Caco-2 (cell line): ENCODE data around the gene KRTAP12-3. TPM values are rescaled to one million over a fixed set of nuclear protein-coding genes. Genes with fewer than 3 reads are reported as not detected.
"Not testable (repeated sequence)": the region's sequence is repeated elsewhere in the genome, so short reads cannot be mapped to it uniquely, and the experiment has no call there.

Experiments
- BruUV-seq: library from RNA; stranded (reverse); fragments of 400-500 nt; replicated peaks from 2 replicates; lab custom pipeline; 2021; lab: Mats Ljungman, UMichigan
- CTCF ChIA-PET: fragments of 300-600 bp; sonication (Branson Sonifier 250); formaldehyde crosslinking; loops from one replicate; lab custom pipeline; 2022; ENCODE audit warnings: antibody characterized with exemption; lab: Charles Lee
- POLR2A ChIA-PET: fragments of 300-600 bp; sonication (Branson Sonifier 250); formaldehyde crosslinking; loops from one replicate; lab custom pipeline; 2022; ENCODE audit warnings: antibody characterized with exemption; lab: Charles Lee
- DNase-seq, 2 experiments: peaks; one replicate each; pipeline versions ENCODE4 v3.0.0 to v3.0.0-alpha.2; 2020 to 2022
- H3K27me3 ChIP-seq: replicated peaks from 2 replicates; pipeline ENCODE4 v1.6.0; 2011; ENCODE audit warnings: low read length; ENCODE audit not compliant: control insufficient read depth, insufficient read depth
- H3K36me3 ChIP-seq: 2 replicates; pipeline ENCODE4 v1.5.1; 2011; ENCODE audit warnings: low read length; ENCODE audit not compliant: control insufficient read depth, insufficient read depth
- H3K4me1 ChIP-seq: fragments of 250-450 bp; sonication (Bioruptor Pico); 2 replicates; pipeline ENCODE4 v1.5.1; 2020; ENCODE audit warnings: mild to moderate bottlenecking
- H3K4me3 ChIP-seq: 2 replicates; pipeline ENCODE4 v1.5.1; 2011; ENCODE audit warnings: low read depth, mild to moderate bottlenecking, control low read depth, low read length
- H3K9me3 ChIP-seq: fragments of 250-450 bp; sonication (Bioruptor Pico); 2 replicates; pipeline ENCODE4 v1.5.1; 2020; ENCODE audit warnings: mild to moderate bottlenecking, moderate library complexity
- H3K27ac Mint-ChIP-seq: one replicate; pipeline ENCODE4 v1.8.0; 2022; ENCODE audit warnings: mixed read lengths; ENCODE audit not compliant: unreplicated experiment
- H3K27me3 Mint-ChIP-seq: one replicate; pipeline ENCODE4 v1.8.0; 2022; ENCODE audit warnings: mixed read lengths; ENCODE audit not compliant: insufficient read depth, unreplicated experiment
- H3K36me3 Mint-ChIP-seq: one replicate; pipeline ENCODE4 v1.8.0; 2022; ENCODE audit warnings: mild to moderate bottlenecking, mixed read lengths; ENCODE audit not compliant: insufficient read depth, unreplicated experiment
- H3K4me1 Mint-ChIP-seq: one replicate; pipeline ENCODE4 v1.8.0; 2022; ENCODE audit warnings: low read depth, mixed read lengths; ENCODE audit not compliant: unreplicated experiment
- H3K4me3 Mint-ChIP-seq: one replicate; pipeline ENCODE4 v1.8.0; 2022; ENCODE audit warnings: mild to moderate bottlenecking, moderate library complexity, mixed read lengths; ENCODE audit not compliant: unreplicated experiment
- H3K9me3 Mint-ChIP-seq: one replicate; pipeline ENCODE4 v1.8.0; 2022; ENCODE audit warnings: mixed read lengths; ENCODE audit not compliant: unreplicated experiment
- intact Hi-C: fragments of 100-400 bp; cut with micrococcal nuclease; formaldehyde crosslinking; loops from one replicate; pipeline ENCODE4 v1.10.0; 2022; ENCODE audit not compliant: unreplicated experiment
- total RNA-seq: library from RNA; stranded (reverse); gene quantifications from 2 replicates; pipeline ENCODE4 v1.2.3, GENCODE V29; 2022
- TF ChIP-seq, protein P1 (sequence below), 2 experiments: fragments of 200-600 bp in 1 of 2; IDR thresholded peaks; 1 replicate in 1 of 2; 2 replicates in 1 of 2; pipeline versions ENCODE4 v1.5.1 to v1.8.0; 2011 to 2022; ENCODE audit warnings: antibody characterized with exemption in 1 of 2, control low read depth in 1 of 2, inconsistent platforms in 1 of 2, low read depth in 1 of 2, low read length in 1 of 2, mild to moderate bottlenecking in 1 of 2, moderate library complexity in 1 of 2; ENCODE audit not compliant: insufficient read depth in 1 of 2, severe bottlenecking in 1 of 2, unreplicated experiment in 1 of 2

KRTAP12-3 gene
- total RNA-seq, 1 experiment from 2014 or later, result not detected

DNA sequence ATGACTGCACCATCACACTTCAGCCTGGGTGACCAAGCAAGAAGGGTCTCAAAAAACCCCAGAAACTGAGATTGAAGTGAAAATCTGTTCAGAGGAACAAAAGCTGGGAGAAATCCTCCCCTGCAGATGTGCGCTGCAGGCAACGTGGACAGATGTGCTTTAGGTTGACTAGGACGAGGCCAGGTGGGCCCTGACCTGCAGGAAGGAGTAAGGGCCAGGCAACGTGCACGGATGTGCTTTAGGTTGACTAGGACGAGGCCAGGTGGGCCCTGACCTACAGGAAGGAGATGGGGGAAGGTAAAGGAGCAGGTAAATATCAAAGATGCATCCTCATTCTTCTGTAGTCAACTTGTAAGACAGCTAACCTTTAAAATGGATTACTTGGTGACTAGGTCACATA is 26.8 kb downstream of the KRTAP12-3 start:
- intact Hi-C loops, result no loop called here
- CTCF ChIA-PET, result no interaction called here
- DNase-seq, result no peak
- no peaks in the 10 kb centered on the region for H3K4me1 ChIP-seq
- TF ChIP-seq, protein P1, sequence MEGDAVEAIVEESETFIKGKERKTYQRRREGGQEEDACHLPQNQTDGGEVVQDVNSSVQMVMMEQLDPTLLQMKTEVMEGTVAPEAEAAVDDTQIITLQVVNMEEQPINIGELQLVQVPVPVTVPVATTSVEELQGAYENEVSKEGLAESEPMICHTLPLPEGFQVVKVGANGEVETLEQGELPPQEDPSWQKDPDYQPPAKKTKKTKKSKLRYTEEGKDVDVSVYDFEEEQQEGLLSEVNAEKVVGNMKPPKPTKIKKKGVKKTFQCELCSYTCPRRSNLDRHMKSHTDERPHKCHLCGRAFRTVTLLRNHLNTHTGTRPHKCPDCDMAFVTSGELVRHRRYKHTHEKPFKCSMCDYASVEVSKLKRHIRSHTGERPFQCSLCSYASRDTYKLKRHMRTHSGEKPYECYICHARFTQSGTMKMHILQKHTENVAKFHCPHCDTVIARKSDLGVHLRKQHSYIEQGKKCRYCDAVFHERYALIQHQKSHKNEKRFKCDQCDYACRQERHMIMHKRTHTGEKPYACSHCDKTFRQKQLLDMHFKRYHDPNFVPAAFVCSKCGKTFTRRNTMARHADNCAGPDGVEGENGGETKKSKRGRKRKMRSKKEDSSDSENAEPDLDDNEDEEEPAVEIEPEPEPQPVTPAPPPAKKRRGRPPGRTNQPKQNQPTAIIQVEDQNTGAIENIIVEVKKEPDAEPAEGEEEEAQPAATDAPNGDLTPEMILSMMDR (IDR thresholded peaks at IDR 0.05; ENCODE audit: insufficient read depth in 1 of 2, low read depth in 1 of 2, low read length in 1 of 2, severe bottlenecking in 1 of 2, unreplicated experiment in 1 of 2), result no peak
- Mint-ChIP-seq H3K27me3 (peaks cover 30% of the 10 kb centered on the region), H3K4me3 (no peak overlapping the region), H3K4me1 (no peaks in the 10 kb centered on the region), H3K9me3 (no peaks in the 10 kb centered on the region), H3K36me3 (no peaks in the 10 kb centered on the region), H3K27ac (no peak overlapping the region)
- no peak overlapping the region for H3K4me3 ChIP-seq
- POLR2A ChIA-PET, result no interaction called here
- no peaks in the 10 kb centered on the region for H3K36me3 ChIP-seq
- H3K27me3 ChIP-seq, result no peaks in the 10 kb centered on the region
- BruUV-seq, result no TSS peak
- no peaks in the 10 kb centered on the region for H3K9me3 ChIP-seq

DNA sequence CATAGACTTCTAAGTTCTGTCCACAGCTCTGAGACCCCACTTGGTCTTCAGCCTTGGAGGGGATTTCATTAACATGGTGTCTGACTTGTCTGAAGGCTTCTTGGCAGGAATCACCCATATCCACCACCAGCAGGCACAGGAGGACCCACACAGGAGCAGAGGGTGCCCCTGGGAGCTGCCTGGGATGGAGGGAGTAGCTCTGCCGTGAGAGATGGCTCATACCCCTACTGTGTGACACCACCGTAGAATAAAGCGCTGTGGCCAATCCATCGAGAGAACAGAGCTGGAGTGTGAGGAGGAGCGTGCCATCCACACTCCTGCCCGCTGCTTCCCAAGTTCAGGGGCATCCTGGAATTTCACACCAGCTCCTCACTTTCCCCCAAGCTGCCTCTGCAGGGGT is 27.3 kb downstream of the KRTAP12-3 start:
- H3K36me3 Mint-ChIP-seq, POLR2A ChIA-PET, intact Hi-C loops, H3K27me3 ChIP-seq, H3K4me1 Mint-ChIP-seq, CTCF ChIA-PET, H3K36me3 ChIP-seq, H3K4me1 ChIP-seq, DNase-seq, H3K4me3 Mint-ChIP-seq, H3K27ac Mint-ChIP-seq, H3K9me3 Mint-ChIP-seq, H3K4me3 ChIP-seq, H3K9me3 ChIP-seq, BruUV-seq: not testable (repeated sequence)
- H3K27me3 Mint-ChIP-seq, result peaks cover 29% of the 10 kb centered on the region

DNA sequence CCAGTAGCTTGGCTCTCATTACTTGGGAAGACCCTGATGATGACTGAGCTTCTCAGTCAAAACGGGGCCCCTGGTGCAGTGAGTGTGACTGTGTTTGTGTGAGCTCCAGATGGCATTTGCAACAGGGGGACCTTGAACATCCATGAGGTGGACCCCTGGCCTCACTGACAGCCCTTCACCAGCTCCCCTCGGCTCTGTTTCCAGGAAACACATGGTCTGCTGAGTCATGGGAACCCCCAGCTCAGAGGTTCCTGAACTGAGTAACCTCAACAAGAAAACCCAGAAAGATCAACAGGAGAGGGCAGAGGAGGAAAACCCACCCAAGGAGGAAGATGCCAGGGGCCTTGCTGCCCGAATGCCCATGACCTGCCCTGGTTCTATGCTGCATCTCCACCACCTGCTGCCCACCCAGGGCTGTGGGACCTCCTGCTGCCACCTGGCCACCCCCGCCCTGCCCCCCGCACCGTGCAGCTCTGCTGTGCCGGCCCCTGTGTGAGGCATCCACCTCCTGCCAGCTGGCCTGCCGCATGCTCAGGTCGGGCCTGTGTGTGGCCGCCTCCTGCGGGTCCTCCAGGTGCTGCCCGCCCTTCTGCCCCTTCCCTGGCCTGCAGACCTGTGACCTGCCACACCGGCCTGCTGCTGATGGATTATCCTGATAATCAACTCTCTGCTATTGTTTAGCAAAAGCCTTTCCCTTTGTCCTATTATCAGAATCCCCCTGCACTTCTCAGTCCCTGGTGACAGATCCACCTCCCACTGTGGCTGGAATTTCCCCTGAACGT is 28.5 kb downstream of the KRTAP12-3 start:
- TF ChIP-seq, protein P1 (IDR thresholded peaks at IDR 0.05; ENCODE audit: insufficient read depth in 1 of 2, low read depth in 1 of 2, low read length in 1 of 2, severe bottlenecking in 1 of 2, unreplicated experiment in 1 of 2), result no peak
- no peak overlapping the region for H3K4me3 ChIP-seq
- no peaks in the 10 kb centered on the region for H3K4me1 ChIP-seq
- intact Hi-C loops, result no loop called here
- ChIA-PET POLR2A (no interaction called here), CTCF (interaction anchor here (1.3 kb wide), 1 partner anchor 15 kb away, joined by 3 read pairs; no protein-coding TSS in a partner anchor)
- Mint-ChIP-seq H3K27me3 (peaks cover 24% of the 10 kb centered on the region), H3K36me3 (no peaks in the 10 kb centered on the region), H3K9me3 (no peaks in the 10 kb centered on the region), H3K27ac (peak overlapping the region; percentile 48), H3K4me1 (no peaks in the 10 kb centered on the region), H3K4me3 (no peak overlapping the region)
- BruUV-seq, result no TSS peak
- no peaks in the 10 kb centered on the region for H3K27me3 ChIP-seq
- DNase-seq, result peak in 1 of 2 experiments; percentile 15
- H3K36me3 ChIP-seq, result no peaks in the 10 kb centered on the region
- no peaks in the 10 kb centered on the region for H3K9me3 ChIP-seq
